Stimulated activated naive CD8-positive, alpha-beta T cell treated with anti-CD3 and anti-CD28 coated beads, Interleukin-15, Interleukin-2, amounts not matched to agents 100 U/mL and 50 U/mL, for 24 hours (primary cell): ENCODE data around the gene IL1R2.
"Not testable (repeated sequence)": the region's sequence is repeated elsewhere in the genome, so short reads cannot be mapped to it uniquely, and the experiment has no call there.

Experiments
- ATAC-seq: fragments of 150-1000 bp; cut with Tn5 transposase; one replicate; pipeline ENCODE4 v1.10.0; 2021
- DNase-seq: peaks from one replicate; pipeline ENCODE4 v3.0.0; 2021

The IL1R2 gene

GRCh38 chr2:102000012-102000411 lies 8.3 kb downstream of the IL1R2 start:
- no peak for ATAC-seq
- DNase-seq: no peak

- DNase-seq (no peak), ATAC-seq (no peak)
Observed at GRCh38 chr2:102000813-102001766, 9.3 kb downstream of the IL1R2 start.

- ATAC-seq (peak; percentile 44), DNase-seq (peak; percentile 25)
Observed at GRCh38 chr2:102001767-102002142, 10.0 kb downstream of the IL1R2 start.

- DNase-seq: no peak
- no peak for ATAC-seq
Observed at GRCh38 chr2:102002228-102002627, 10.5 kb downstream of the IL1R2 start.

- DNase-seq, ATAC-seq: not testable (repeated sequence)
Observed at GRCh38 chr2:102002909-102003308, 11.1 kb downstream of the IL1R2 start.

GRCh38 chr2:102003696-102004095 lies 11.9 kb downstream of the IL1R2 start:
- no peak for DNase-seq
- ATAC-seq: no peak

GRCh38 chr2:102004581-102004980 lies 12.8 kb downstream of the IL1R2 start:
- peak; percentile 26 for ATAC-seq
- no peak for DNase-seq

GRCh38 chr2:102005449-102005848 lies 13.7 kb downstream of the IL1R2 start:
- no peak for ATAC-seq
- DNase-seq: no peak

- ATAC-seq (no peak), DNase-seq (peak; percentile 46)
Observed at GRCh38 chr2:102005989-102006885, 14.5 kb downstream of the IL1R2 start.

GRCh38 chr2:102006886-102007278 lies 15.1 kb downstream of the IL1R2 start:
- DNase-seq (no peak), ATAC-seq (no peak)

GRCh38 chr2:102008490-102008889 lies 16.7 kb downstream of the IL1R2 start:
- no peak for ATAC-seq
- DNase-seq: no peak

GRCh38 chr2:102009557-102009956 lies 17.8 kb downstream of the IL1R2 start:
- ATAC-seq (no peak), DNase-seq (no peak)

GRCh38 chr2:102010902-102011301 lies 19.1 kb downstream of the IL1R2 start:
- ATAC-seq (no peak), DNase-seq (no peak)

- no peak for DNase-seq
- ATAC-seq: no peak
Observed at GRCh38 chr2:102012061-102012614, 20.4 kb downstream of the IL1R2 start.

GRCh38 chr2:102013206-102014040 lies 21.7 kb downstream of the IL1R2 start:
- ATAC-seq: peak; percentile 72
- no peak for DNase-seq

GRCh38 chr2:102014041-102014345 lies 22.2 kb downstream of the IL1R2 start:
- no peak for DNase-seq
- peak; percentile 68 for ATAC-seq

- DNase-seq: no peak
- no peak for ATAC-seq
Observed at GRCh38 chr2:102015399-102015798, 23.6 kb downstream of the IL1R2 start.

GRCh38 chr2:102016399-102016955 lies 24.7 kb downstream of the IL1R2 start:
- no peak for DNase-seq
- no peak for ATAC-seq

GRCh38 chr2:102018823-102019445 lies 27.2 kb downstream of the IL1R2 start:
- no peak for DNase-seq
- no peak for ATAC-seq

GRCh38 chr2:102020596-102021170 lies 28.9 kb downstream of the IL1R2 start:
- DNase-seq (peak; percentile 89), ATAC-seq (peak; percentile 94)

- no peak for DNase-seq
- ATAC-seq: no peak
Observed at GRCh38 chr2:102021779-102022178, 30.0 kb downstream of the IL1R2 start.
